GM12878 (cell line): ENCODE results near the gene QSOX2. TPM values are rescaled to one million over a fixed set of nuclear protein-coding genes. Genes with fewer than 3 reads are reported as not detected.

ENCODE experiments used
- ATAC-seq: fragments of 200-7000 bp; cut with Tn5 transposase; 3 replicates; pipeline ENCODE4 v1.9.1; 2020; ENCODE audit warnings: mild to moderate bottlenecking, moderate library complexity
- BruUV-seq: library from RNA; stranded (reverse); fragments of 400-500 nt; replicated peaks from 2 replicates; lab custom pipeline; 2021; lab: Mats Ljungman, UMichigan
- CTCF ChIA-PET: fragments of 300-600 bp; sonication (Branson Sonifier 250); formaldehyde crosslinking; extraction: SDS; loops from one replicate; lab custom pipeline; 2021; ENCODE audit warnings: inconsistent platforms; lab: Yijun Ruan, JAX
- POLR2A ChIA-PET: fragments of 350-600 bp; formaldehyde crosslinking; extraction: SDS; loops from one replicate; lab custom pipeline; 2021; ENCODE audit warnings: inconsistent platforms; lab: Charles Lee
- RAD21 ChIA-PET: fragments of 300-600 bp; sonication (Branson Sonifier 250); formaldehyde crosslinking; loops from one replicate; lab custom pipeline; 2023; ENCODE audit warnings: antibody characterized with exemption; ENCODE audit not compliant: unreplicated experiment; lab: Charles Lee
- SMC1A ChIA-PET: fragments of 300-600 bp; sonication (Branson Sonifier 250); formaldehyde crosslinking; loops from one replicate; lab custom pipeline; 2023; ENCODE audit not compliant: unreplicated experiment, uncharacterized antibody; lab: Charles Lee
- DNase-seq: peaks from one replicate; pipeline ENCODE4 v3.0.0-alpha.2; 2011; ENCODE audit warnings: low read depth, low spot score
- FAIRE-seq: peaks from 3 replicates; lab custom pipeline; 2011; peaks lifted over from hg19 to GRCh38; lab: Jason Lieb, UNC
- H2AFZ ChIP-seq: 2 replicates; pipeline ENCODE4 v1.6.0; 2011; ENCODE audit warnings: low read depth, low read length, control low read depth; ENCODE audit not compliant: control insufficient read depth
- H3K27ac ChIP-seq: 2 replicates; pipeline ENCODE4 v1.5.1; 2011; ENCODE audit warnings: control low read depth; ENCODE audit not compliant: control insufficient read depth, insufficient read depth
- H3K27me3 ChIP-seq, 2 experiments: replicated peaks in 1 of 2; 2 replicates each; pipeline versions ENCODE4 v1.6.0 to v1.6.1; 2011; ENCODE audit warnings: low read length in 1 of 2; ENCODE audit not compliant: control insufficient read depth in 2 of 2, insufficient read depth in 2 of 2
- H3K36me3 ChIP-seq, 2 experiments: 2 replicates each; pipeline ENCODE4 v1.5.1; 2011; ENCODE audit warnings: low read length in 1 of 2; ENCODE audit not compliant: control insufficient read depth in 2 of 2, insufficient read depth in 2 of 2
- H3K4me1 ChIP-seq: 2 replicates; pipeline ENCODE4 v1.6.1; 2011; ENCODE audit warnings: mild to moderate bottlenecking, low read length, moderate library complexity, mixed read lengths; ENCODE audit not compliant: control insufficient read depth, insufficient read depth
- H3K4me2 ChIP-seq: 2 replicates; pipeline ENCODE4 v1.6.0; 2011; ENCODE audit warnings: control low read depth; ENCODE audit not compliant: control insufficient read depth, insufficient read depth
- H3K4me3 ChIP-seq: fragments of 200-600 bp; sonication (generic); 2 replicates; pipeline ENCODE4 v1.5.1; 2016
- H3K79me2 ChIP-seq: 2 replicates; pipeline ENCODE4 v1.6.0; 2011; ENCODE audit warnings: low read length; ENCODE audit not compliant: control insufficient read depth, insufficient read depth
- H3K9ac ChIP-seq: 2 replicates; pipeline ENCODE4 v1.8.0; 2011; ENCODE audit warnings: low read length, control low read depth, mixed read lengths; ENCODE audit not compliant: control insufficient read depth, insufficient read depth
- H3K9me3 ChIP-seq: replicated peaks from 3 replicates; pipeline ENCODE4 v1.5.1; 2011; ENCODE audit warnings: mild to moderate bottlenecking, low read length; ENCODE audit not compliant: control insufficient read depth, insufficient read depth
- H4K20me1 ChIP-seq: 2 replicates; pipeline ENCODE4 v1.6.0; 2011; ENCODE audit not compliant: control insufficient read depth, insufficient read depth
- CHD1 ChIP-seq: IDR thresholded peaks from 2 replicates; pipeline ENCODE4 v1.6.1; 2012; ENCODE audit warnings: low read depth, low read length, improper control_type of control experiment
- EED ChIP-seq: sonication (generic); IDR thresholded peaks from 2 replicates; pipeline ENCODE4 v1.6.1; 2016; ENCODE audit warnings: antibody characterized with exemption, low read depth
- HDAC6 ChIP-seq: fragments of 200-600 bp; sonication (generic); IDR thresholded peaks from one replicate; pipeline ENCODE4 v1.8.0; 2017; ENCODE audit warnings: antibody characterized with exemption; ENCODE audit not compliant: unreplicated experiment
- IRF5 ChIP-seq: fragments of 450-650 bp; IDR thresholded peaks from 2 replicates; pipeline ENCODE4 v1.6.1; 2017; ENCODE audit warnings: borderline replicate concordance
- NFYB ChIP-seq: IDR thresholded peaks from 2 replicates; pipeline ENCODE4 v1.6.1; 2011; ENCODE audit warnings: low read depth, mild to moderate bottlenecking, low read length, improper control_type of control experiment, moderate library complexity; ENCODE audit not compliant: insufficient read depth
- POLR2AphosphoS2 ChIP-seq: IDR thresholded peaks from 2 replicates; pipeline ENCODE4 v1.6.1; 2011; ENCODE audit warnings: low read depth, mild to moderate bottlenecking, low read length, improper control_type of control experiment, moderate library complexity
- STAT1 ChIP-seq: fragments of 450-650 bp; conservative IDR thresholded peaks from 2 replicates; pipeline ENCODE4 v1.6.1; 2014; ENCODE audit warnings: antibody characterized with exemption, mild to moderate bottlenecking
- ZBTB4 ChIP-seq: fragments of 450-650 bp; formaldehyde crosslinking; IDR thresholded peaks from 2 replicates; pipeline ENCODE4 v1.4.0; 2022; ENCODE audit warnings: mild to moderate bottlenecking, moderate library complexity
- ZNF592 ChIP-seq: fragments of 450-650 bp; IDR thresholded peaks from 2 replicates; pipeline ENCODE4 v1.6.1; 2017; ENCODE audit warnings: mild to moderate bottlenecking, moderate library complexity
- WGBS: methylation state at CpG from one replicate; pipeline ENCODE4 v1.1.6; 2016; ENCODE audit warnings: low lambda C conversion rate; ENCODE audit not compliant: insufficient replicate concordance, insufficient coverage; ENCODE audit errors: missing lambda C conversion rate; 5-methylcytosine and 5-hydroxymethylcytosine counted together
- in situ Hi-C: fragments of 300-500 bp; cut with MboI; formaldehyde crosslinking; loops from 9 replicates; pipeline ENCODE4 v1.14.3; 2018; ENCODE audit warnings: mixed read lengths
- intact Hi-C: fragments of 100-400 bp; cut with micrococcal nuclease; formaldehyde crosslinking; loops from one replicate; pipeline ENCODE4 v1.14.2; 2022; ENCODE audit not compliant: unreplicated experiment
- polyA plus RNA-seq, 11 experiments: library from polyadenylated mRNA; depleted of rRNA in 4 of 11; unstranded in 6 of 11; stranded (reverse) in 5 of 11; fragments of >200 nt; fragmentation: Nextera tagmentation in 4 of 11; fragmentation: Illumina TruSeq in 1 of 11; extraction: Ambion mirVana in 4 of 11; extraction: Trizol in 1 of 11; gene quantifications; 1 replicate in 1 of 11; 2 replicates in 10 of 11; pipeline versions ENCODE4 v1.2.1 to v1.2.3, GENCODE V29; 2011 to 2016; ENCODE audit warnings: inconsistent platforms in 2 of 11, missing spikeins in 2 of 11, low read depth in 1 of 11
- total RNA-seq, 4 experiments: library from RNA; depleted of rRNA in 3 of 4; stranded (reverse); fragments of >200 nt in 3 of 4; fragmentation: Illumina TruSeq in 1 of 4; extraction: Trizol in 1 of 4; gene quantifications; 2 replicates each; pipeline versions ENCODE4 v1.2.1 to v1.2.3, GENCODE V29; 2013 to 2021
- TF ChIP-seq, protein P1 (sequence below): IDR thresholded peaks from 2 replicates; pipeline ENCODE4 v1.6.1; 2012; ENCODE audit warnings: mild to moderate bottlenecking, low read depth, low read length

The QSOX2 gene
- total and polyA plus RNA-seq, 10 of the 15 experiments (the other 5 are each of a cell fraction or from before 2014, with no cell fraction given) = 0.34 to 16.1 (median 8.2) TPM

DNA sequence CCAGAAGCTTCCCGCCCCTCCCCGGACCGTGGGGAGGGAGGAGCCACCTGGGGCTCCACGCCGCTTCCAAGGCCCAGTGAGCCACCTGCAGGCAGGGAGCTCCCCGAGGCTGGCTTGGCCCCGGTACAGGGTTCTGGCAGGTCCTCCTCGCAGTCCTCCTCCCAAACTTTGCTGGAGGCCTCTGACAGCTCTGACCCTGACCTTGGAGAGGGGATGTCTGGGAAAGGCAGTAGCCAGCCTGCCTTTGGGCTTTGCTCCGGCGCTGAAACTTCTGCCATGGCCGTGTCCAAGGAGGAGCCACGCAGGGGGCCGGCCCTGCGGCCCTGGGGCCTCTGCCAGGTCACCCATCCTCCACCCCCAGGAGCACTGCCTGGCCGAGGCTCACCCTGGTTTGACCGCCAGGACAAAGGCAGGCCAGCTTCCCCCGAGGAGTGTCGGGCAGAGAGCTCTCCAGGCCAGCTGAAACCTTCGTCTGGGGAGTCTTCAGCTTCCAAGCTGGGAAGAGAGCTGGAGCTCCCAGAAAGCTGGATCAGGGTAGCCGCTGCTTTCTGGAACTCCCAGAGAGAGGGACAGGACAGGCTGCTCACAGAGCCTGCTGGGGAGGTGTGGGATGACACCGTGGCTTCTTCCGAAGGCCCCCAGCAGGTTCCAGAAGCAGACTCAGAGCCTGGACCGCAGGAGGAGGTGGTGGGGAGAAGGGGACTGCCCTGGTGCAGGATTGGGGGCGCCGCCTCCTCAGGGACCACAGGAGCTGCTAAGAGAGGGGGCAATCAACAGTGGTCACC, 9.0 kb upstream of the QSOX2 start:
- no peak overlapping the region for H2AFZ ChIP-seq
- in situ Hi-C loops (no loop called here), intact Hi-C loops (no loop called here)
- H3K4me3 ChIP-seq = no peak overlapping the region
- SMC1A ChIA-PET = no interaction called here
- RAD21 ChIA-PET = no interaction called here
- no peaks in the 10 kb centered on the region for H3K79me2 ChIP-seq
- POLR2A ChIA-PET = no interaction called here
- no peaks in the 10 kb centered on the region for H3K4me1 ChIP-seq
- CTCF ChIA-PET = no interaction called here
- no peak for DNase-seq
- H3K9me3 ChIP-seq = no peaks in the 10 kb centered on the region
- 42% methylated on average over 25 of the region's 25 CpGs for WGBS
- H4K20me1 ChIP-seq = no peaks in the 10 kb centered on the region
- ATAC-seq = peak; percentile 32; the same call in 2 of the 3 replicates
- no peak overlapping the region for H3K27ac ChIP-seq
- no peak for FAIRE-seq
- no peak overlapping the region for H3K4me2 ChIP-seq
- no peaks in the 10 kb centered on the region; a peak in 2 of 4 replicates for H3K27me3 ChIP-seq
- H3K36me3 ChIP-seq = no peaks in the 10 kb centered on the region
- H3K9ac ChIP-seq = no peak overlapping the region
- no TSS peak for BruUV-seq
- TF ChIP-seq EED (no peak), POLR2AphosphoS2 (no peak), IRF5 (no peak), STAT1 (no peak), ZNF592 (no peak), NFYB (no peak), HDAC6 (no peak), CHD1 (no peak), ZBTB4 (no peak)
- TF ChIP-seq, protein P1, sequence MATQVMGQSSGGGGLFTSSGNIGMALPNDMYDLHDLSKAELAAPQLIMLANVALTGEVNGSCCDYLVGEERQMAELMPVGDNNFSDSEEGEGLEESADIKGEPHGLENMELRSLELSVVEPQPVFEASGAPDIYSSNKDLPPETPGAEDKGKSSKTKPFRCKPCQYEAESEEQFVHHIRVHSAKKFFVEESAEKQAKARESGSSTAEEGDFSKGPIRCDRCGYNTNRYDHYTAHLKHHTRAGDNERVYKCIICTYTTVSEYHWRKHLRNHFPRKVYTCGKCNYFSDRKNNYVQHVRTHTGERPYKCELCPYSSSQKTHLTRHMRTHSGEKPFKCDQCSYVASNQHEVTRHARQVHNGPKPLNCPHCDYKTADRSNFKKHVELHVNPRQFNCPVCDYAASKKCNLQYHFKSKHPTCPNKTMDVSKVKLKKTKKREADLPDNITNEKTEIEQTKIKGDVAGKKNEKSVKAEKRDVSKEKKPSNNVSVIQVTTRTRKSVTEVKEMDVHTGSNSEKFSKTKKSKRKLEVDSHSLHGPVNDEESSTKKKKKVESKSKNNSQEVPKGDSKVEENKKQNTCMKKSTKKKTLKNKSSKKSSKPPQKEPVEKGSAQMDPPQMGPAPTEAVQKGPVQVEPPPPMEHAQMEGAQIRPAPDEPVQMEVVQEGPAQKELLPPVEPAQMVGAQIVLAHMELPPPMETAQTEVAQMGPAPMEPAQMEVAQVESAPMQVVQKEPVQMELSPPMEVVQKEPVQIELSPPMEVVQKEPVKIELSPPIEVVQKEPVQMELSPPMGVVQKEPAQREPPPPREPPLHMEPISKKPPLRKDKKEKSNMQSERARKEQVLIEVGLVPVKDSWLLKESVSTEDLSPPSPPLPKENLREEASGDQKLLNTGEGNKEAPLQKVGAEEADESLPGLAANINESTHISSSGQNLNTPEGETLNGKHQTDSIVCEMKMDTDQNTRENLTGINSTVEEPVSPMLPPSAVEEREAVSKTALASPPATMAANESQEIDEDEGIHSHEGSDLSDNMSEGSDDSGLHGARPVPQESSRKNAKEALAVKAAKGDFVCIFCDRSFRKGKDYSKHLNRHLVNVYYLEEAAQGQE = no peak
